HG02938 (cell line): ENCODE measurements around the gene TUBAL3.
"Not testable (repeated sequence)": the region's sequence is repeated elsewhere in the genome, so short reads cannot be mapped to it uniquely, and the experiment has no call there.

Source experiments
- ATAC-seq: cut with Tn5 transposase; IDR thresholded peaks from one replicate; pipeline ENCODE4 v1.9.1; 2021; ENCODE audit warnings: mild to moderate bottlenecking, moderate library complexity; ENCODE audit not compliant: unreplicated experiment

The TUBAL3 gene

GRCh38 chr10:5381187-5381586 lies 23.4 kb downstream of the TUBAL3 start:
- ATAC-seq: no peak

- not testable (repeated sequence) for ATAC-seq
Observed at GRCh38 chr10:5380395-5380794, 24.2 kb downstream of the TUBAL3 start.

GRCh38 chr10:5379202-5379601 lies 25.4 kb downstream of the TUBAL3 start:
- ATAC-seq: not testable (repeated sequence)

- no peak for ATAC-seq
Observed at GRCh38 chr10:5376450-5376849, 28.2 kb downstream of the TUBAL3 start.

- ATAC-seq: no peak
Observed at GRCh38 chr10:5373891-5374611, 30.6 kb downstream of the TUBAL3 start.

GRCh38 chr10:5373307-5373706 lies 31.3 kb downstream of the TUBAL3 start:
- no peak for ATAC-seq

GRCh38 chr10:5370493-5371352 lies 33.9 kb downstream of the TUBAL3 start:
- ATAC-seq: no peak

GRCh38 chr10:5369362-5370158 lies 35.1 kb downstream of the TUBAL3 start:
- ATAC-seq: no peak

- no peak for ATAC-seq
Observed at GRCh38 chr10:5365928-5366327, 38.7 kb downstream of the TUBAL3 start.

- ATAC-seq: no peak
Observed at GRCh38 chr10:5364890-5365338, 39.7 kb downstream of the TUBAL3 start, which contains the start of gene UCN3. UCN3 (plus strand) TSS chr10:5364966; CDS start chr10:5373721, 8,755 bp downstream.

- no peak for ATAC-seq
Observed at GRCh38 chr10:5364374-5364773, 40.3 kb downstream of the TUBAL3 start.

- no peak for ATAC-seq
Observed at GRCh38 chr10:5362873-5363272, 41.8 kb downstream of the TUBAL3 start.

GRCh38 chr10:5361966-5362365 lies 42.7 kb downstream of the TUBAL3 start:
- no peak for ATAC-seq

- ATAC-seq: no peak
Observed at GRCh38 chr10:5360318-5360915, 44.2 kb downstream of the TUBAL3 start.

- no peak for ATAC-seq
Observed at GRCh38 chr10:5356302-5356763, 48.3 kb downstream of the TUBAL3 start.

- ATAC-seq: no peak
Observed at GRCh38 chr10:5355594-5356301, 48.9 kb downstream of the TUBAL3 start.

GRCh38 chr10:5354068-5354467 lies 50.6 kb downstream of the TUBAL3 start:
- ATAC-seq: peak; percentile 71

GRCh38 chr10:5349362-5349761 lies 55.3 kb downstream of the TUBAL3 start:
- no peak for ATAC-seq

GRCh38 chr10:5346881-5347280 lies 57.7 kb downstream of the TUBAL3 start:
- ATAC-seq: no peak

GRCh38 chr10:5344746-5345145 lies 59.9 kb downstream of the TUBAL3 start:
- ATAC-seq: no peak
